HFF-Myc (cell line): ENCODE measurements around the gene MRPS18A.

Source experiments
- DNase-seq: peaks from one replicate; pipeline ENCODE4 v3.0.0-alpha.2; 2011; ENCODE audit warnings: low read depth; ENCODE audit errors: extremely low read depth
- H3K4me3 ChIP-seq: replicated peaks from 2 replicates; pipeline ENCODE4 v1.5.1; 2011; ENCODE audit warnings: low read depth, mild to moderate bottlenecking, control low read depth, low read length
- TF ChIP-seq, protein P1 (sequence below): IDR thresholded peaks from 2 replicates; pipeline ENCODE4 v1.5.1; 2012; ENCODE audit warnings: mild to moderate bottlenecking, low read depth, low read length, control low read depth; ENCODE audit errors: missing control alignments

MRPS18A gene

DNA sequence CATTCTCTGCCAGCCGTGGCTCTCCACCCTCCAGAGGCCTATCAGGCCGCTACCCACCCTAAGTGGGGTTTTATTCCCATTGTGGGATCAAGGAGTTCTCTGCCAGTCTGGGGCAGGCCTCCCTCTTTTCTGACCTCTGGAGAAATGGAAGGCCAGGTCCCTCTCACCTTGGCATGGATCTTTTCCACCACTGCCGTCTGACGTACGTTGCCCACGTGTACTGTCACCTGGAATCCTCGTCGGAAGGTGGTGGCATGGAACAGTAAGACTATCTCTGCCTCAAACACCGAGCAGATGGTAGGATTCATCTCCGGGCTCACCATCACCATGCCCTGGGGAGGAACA, 65.8 kb downstream of the MRPS18A start:
- TF ChIP-seq, protein P1, sequence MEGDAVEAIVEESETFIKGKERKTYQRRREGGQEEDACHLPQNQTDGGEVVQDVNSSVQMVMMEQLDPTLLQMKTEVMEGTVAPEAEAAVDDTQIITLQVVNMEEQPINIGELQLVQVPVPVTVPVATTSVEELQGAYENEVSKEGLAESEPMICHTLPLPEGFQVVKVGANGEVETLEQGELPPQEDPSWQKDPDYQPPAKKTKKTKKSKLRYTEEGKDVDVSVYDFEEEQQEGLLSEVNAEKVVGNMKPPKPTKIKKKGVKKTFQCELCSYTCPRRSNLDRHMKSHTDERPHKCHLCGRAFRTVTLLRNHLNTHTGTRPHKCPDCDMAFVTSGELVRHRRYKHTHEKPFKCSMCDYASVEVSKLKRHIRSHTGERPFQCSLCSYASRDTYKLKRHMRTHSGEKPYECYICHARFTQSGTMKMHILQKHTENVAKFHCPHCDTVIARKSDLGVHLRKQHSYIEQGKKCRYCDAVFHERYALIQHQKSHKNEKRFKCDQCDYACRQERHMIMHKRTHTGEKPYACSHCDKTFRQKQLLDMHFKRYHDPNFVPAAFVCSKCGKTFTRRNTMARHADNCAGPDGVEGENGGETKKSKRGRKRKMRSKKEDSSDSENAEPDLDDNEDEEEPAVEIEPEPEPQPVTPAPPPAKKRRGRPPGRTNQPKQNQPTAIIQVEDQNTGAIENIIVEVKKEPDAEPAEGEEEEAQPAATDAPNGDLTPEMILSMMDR, result no peak
- H3K4me3 ChIP-seq, result no peak overlapping the region
- DNase-seq, result no peak
